Keratinocyte (primary cell): ENCODE results near the gene CLDN6.

Experiments used
- EZH2 ChIP-seq: IDR thresholded peaks from one replicate; pipeline ENCODE4 v1.6.1; 2012; ENCODE audit warnings: inconsistent platforms, mild to moderate bottlenecking, low read length, moderate library complexity
- TF ChIP-seq, protein P1 (sequence below), 3 experiments: IDR thresholded peaks in 1 of 3; conservative IDR thresholded peaks in 1 of 3; optimal IDR thresholded peaks in 1 of 3; 2 replicates in 2 of 3; 3 replicates in 1 of 3; pipeline versions ENCODE3 to v1.5.1; 2011; ENCODE audit warnings: low read length in 3 of 3, mild to moderate bottlenecking in 3 of 3, moderate library complexity in 2 of 3, control low read depth in 1 of 3, inconsistent platforms in 1 of 3; ENCODE audit not compliant: insufficient read depth in 2 of 3; ENCODE audit errors: extremely low read depth in 1 of 3

DNA sequence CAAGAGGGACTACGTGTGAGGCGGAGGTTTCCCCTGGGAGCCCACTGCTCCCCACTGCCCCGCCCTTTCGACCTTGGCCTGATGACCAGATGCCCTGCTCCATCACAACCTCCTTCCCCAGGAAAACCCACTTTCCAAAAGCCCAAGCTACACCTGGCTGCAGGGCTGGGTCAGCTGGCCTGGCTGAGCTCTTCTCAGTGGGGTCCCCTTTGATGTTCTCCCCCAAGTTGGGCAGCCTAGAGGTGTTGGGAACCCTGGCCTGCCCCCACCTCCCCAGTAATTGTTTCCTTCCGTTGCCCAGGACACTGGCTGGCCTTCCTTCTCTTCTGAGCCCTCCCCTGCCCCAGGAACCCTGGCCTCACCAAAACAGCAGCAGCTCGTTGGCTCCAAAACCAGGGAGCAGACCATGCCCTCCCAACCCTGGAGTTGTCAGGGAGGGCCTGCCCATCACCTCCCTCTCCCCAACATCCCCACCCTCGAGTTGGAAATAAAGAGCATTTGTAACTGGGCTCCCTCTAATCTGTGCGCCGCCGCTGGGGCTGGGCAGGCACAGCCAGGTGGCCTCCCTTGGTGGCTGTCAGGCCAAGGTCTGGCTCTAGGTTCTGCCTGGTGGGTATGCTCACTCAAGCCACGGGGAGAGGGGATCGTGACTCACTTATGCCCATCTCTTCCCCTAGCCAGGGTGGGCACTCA is 3.8 kb downstream of the CLDN6 start:
- TF ChIP-seq EZH2 = no peak
- TF ChIP-seq, protein P1, sequence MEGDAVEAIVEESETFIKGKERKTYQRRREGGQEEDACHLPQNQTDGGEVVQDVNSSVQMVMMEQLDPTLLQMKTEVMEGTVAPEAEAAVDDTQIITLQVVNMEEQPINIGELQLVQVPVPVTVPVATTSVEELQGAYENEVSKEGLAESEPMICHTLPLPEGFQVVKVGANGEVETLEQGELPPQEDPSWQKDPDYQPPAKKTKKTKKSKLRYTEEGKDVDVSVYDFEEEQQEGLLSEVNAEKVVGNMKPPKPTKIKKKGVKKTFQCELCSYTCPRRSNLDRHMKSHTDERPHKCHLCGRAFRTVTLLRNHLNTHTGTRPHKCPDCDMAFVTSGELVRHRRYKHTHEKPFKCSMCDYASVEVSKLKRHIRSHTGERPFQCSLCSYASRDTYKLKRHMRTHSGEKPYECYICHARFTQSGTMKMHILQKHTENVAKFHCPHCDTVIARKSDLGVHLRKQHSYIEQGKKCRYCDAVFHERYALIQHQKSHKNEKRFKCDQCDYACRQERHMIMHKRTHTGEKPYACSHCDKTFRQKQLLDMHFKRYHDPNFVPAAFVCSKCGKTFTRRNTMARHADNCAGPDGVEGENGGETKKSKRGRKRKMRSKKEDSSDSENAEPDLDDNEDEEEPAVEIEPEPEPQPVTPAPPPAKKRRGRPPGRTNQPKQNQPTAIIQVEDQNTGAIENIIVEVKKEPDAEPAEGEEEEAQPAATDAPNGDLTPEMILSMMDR (optimal IDR thresholded peaks at IDR 0.05 in 1 of 3, IDR thresholded peaks at IDR 0.05 in 1 of 3, conservative IDR thresholded peaks at IDR 0.05 in 1 of 3; ENCODE audit: extremely low read depth in 1 of 3, insufficient read depth in 2 of 3, low read length in 3 of 3) = no peak
